C1 segment of cervical spinal cord (tissue), 14 donors: ENCODE results near the gene ANKRD65.
"Not testable (repeated sequence)": the region's sequence is repeated elsewhere in the genome, so short reads cannot be mapped to it uniquely, and the experiment has no call there.

Source experiments
- DNase-seq, 14 donors: peaks; one replicate each; lab custom pipeline; 2025; lab: John Stamatoyannopoulos, UW

ANKRD65 gene

DNA sequence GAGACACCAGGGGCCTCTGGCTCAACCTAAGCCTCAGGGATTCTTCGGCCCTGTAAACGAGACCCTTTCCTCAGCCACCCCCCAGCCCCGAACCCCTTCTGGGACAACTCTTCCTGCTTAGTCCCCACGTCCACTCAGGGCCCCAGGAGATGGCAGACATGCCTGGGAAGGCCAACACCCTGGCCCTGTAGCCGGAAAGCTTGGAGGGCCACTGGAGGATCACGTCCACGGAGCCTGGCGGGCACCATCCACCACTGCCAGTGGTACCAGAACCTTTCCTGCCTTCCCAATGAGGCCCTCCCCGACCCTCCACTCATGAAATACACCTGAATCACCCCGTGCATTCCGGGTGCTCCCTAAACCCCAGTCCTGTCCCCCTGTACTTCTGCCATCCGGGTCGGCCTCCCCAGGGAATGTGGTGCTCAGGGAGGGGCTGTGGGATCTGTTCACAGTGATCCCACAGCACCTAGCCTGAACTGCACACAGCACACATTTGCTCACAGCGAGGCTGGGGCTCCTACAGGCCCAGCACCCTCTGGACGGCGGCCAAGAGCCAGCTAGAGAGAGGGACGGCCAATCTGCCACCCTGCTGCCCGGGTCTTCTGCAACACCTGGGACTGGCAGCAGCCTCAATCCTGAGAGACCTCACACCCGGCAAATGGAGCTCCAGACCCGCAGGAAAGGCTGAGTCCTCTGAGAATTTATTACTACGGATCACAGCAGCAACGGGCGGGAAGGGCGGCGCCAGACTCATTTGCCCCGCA, 47.8 kb downstream of the ANKRD65 start:
- no peak for DNase-seq

DNA sequence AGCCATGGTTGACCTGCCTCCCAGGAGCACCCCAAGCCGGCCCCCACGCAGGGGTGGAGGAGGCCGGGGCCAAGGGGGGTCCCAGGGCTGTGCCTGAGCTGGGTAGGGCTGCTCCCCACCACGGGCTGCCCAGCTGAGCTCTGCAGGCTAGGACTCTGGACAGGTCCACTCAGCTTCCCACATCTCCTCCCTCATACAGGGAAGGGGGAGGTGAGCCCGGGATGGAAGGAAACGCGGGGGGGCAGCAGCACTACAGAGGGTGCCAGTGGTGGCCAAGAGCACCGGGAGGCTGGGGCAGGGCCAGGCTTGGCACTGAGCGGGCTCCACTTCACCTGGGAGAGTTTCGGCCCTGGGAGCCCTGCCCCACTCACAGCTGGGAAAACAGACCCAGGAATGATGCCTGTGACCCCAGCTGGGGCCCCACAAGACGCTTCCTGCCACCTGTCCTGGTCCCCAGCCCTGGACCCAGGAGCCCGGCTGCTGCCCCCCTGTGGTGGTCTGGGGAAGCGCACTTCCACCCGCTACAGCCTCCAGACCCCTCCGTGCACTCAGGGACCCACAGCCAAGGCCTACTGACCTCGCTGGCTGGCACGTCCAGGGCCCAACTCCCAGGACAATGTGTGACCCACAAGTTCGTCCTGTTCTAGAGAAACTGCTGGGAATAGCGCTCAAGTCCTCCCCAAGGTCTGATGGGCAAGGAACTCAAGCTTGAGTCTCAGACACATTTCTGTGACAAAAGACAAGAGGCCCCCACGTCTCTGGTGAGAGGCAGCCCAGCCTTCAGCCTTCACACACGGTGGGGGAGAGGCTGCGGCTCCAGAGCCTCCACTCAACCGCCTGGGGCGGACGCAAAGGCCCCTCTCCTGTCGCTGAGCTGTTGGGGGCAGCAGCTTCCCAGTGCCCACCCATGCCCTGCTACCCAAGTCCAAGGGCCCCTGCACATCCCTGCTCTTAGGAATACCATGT, 49.0 kb downstream of the ANKRD65 start:
- peak in 5 of 14 donors; percentile 15 to 49 (median 20) for DNase-seq

DNA sequence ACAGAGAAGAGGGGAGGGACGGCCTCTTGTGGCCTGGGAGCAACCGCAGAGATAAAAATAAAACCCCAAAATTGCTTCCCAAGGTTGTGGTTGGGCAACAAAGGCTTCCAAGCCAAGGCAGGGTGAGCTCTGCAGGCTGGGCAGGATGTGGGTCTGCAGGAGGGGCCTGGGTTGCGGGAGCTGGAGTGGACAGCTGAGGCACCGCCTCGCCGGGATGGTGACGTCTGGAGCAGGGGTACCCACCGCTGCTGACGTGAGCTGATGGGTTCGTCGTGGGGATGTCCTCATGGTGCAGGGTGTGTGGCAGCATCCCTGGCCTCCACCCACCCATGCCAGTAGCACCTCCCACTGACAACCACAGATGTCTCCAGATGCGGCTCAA, 49.7 kb downstream of the ANKRD65 start:
- DNase-seq, result no peak

DNA sequence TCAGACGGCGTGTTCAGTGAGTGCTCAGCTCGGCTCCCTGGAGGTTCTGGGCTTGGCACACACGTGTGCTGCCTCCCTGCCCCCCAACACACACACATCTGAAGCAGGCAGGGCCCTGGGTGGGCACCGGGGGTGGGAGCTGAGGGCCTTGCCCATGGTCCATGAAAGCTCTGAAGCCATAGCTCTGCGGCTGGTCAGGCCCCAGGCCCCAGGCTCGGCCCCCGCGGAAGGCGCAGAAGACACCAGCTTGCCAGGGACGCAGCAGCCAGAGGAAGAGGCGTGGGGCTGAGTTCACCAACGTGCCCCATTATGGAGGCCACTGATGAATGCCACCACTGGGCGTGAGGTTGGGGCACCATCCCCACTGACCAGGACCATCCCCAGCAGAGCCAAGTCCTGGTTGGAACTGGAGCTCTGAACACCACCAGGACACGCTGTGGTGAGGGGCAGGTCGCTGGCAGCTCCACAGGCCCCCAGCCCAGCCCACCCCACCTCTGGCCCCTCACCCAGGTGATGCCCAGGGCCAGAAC, 50.2 kb downstream of the ANKRD65 start:
- DNase-seq, result no peak

DNA sequence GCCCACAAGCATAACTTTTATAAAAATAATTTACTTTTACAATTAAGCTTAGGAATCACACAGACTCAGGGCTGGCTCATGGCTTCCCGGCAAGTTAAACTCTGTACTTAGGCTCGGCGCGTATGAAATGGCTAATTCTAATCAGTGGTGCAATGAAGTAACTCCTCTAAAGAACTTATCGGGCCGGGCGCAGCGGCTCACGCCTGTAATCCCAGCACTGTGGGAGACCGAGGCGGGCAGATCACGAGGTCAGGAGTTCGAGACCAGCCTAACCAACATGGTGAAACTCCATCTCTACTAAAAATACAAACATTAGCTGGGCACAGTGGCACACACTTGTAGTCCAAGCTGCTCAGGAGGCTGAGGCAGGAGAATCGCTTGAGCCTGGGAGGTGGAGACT, 51.0 kb downstream of the ANKRD65 start:
- DNase-seq, result not testable (repeated sequence)
